ENCODE measurements around the gene TMED3. TPM values are rescaled to one million over a fixed set of nuclear protein-coding genes. Genes with fewer than 3 reads are reported as not detected.

The TMED3 gene
- total RNA-seq, 1 donor from 2014 or later = 126 TPM

GRCh38 chr15:79307251-79307650 lies 3.7 kb upstream of the TMED3 start:
- H3K36me3 Mint-ChIP-seq (ENCODE audit: low read depth, unreplicated experiment) = no peaks in the 10 kb centered on the region
- H3K27me3 Mint-ChIP-seq (ENCODE audit: low read depth, unreplicated experiment) = peaks cover 44% of the 10 kb centered on the region
- no peak overlapping the region for H3K27ac Mint-ChIP-seq (ENCODE audit: unreplicated experiment)
- H3K4me3 Mint-ChIP-seq (ENCODE audit: unreplicated experiment) = no peak overlapping the region
- H3K4me1 ChIP-seq (ENCODE audit: insufficient read depth, low read length) = peaks cover 9% of the 10 kb centered on the region
- DNase-seq (ENCODE audit: low read depth) (no peak), FAIRE-seq (no peak)
- H3K4me1 Mint-ChIP-seq (ENCODE audit: low read depth, unreplicated experiment) = peaks cover 3% of the 10 kb centered on the region
- no peak overlapping the region for H3K4me3 ChIP-seq (ENCODE audit: insufficient read depth, low read depth, low read length)
- no peak overlapping the region for H3K4me2 ChIP-seq (ENCODE audit: low read length)
- H3K9me3 ChIP-seq (ENCODE audit: insufficient read depth, low read depth, low read length) = no peaks in the 10 kb centered on the region
- H4K20me1 ChIP-seq (ENCODE audit: insufficient read depth, low read length) = peaks cover 5% of the 10 kb centered on the region
- no peak overlapping the region for H2AFZ ChIP-seq (ENCODE audit: low read depth, low read length)
- H3K36me3 ChIP-seq (ENCODE audit: insufficient read depth, low read length) = no peaks in the 10 kb centered on the region
- TF ChIP-seq EZH2 (IDR thresholded peaks at IDR 0.05; ENCODE audit: insufficient read depth, low read length) (no peak), CTCF (IDR thresholded peaks at IDR 0.05; ENCODE audit: insufficient read depth, low read depth, low read length) (no peak)
- H3K9ac ChIP-seq (ENCODE audit: low read length) = no peak overlapping the region
- H3K27me3 ChIP-seq (ENCODE audit: insufficient read depth, low read length) = peaks cover 34% of the 10 kb centered on the region
- H3K27ac ChIP-seq (ENCODE audit: low read depth, low read length) = no peak overlapping the region
- H3K9me3 Mint-ChIP-seq (ENCODE audit: unreplicated experiment) = no peaks in the 10 kb centered on the region
- peaks cover 12% of the 10 kb centered on the region for H3K79me2 ChIP-seq (ENCODE audit: insufficient read depth, low read length)

GRCh38 chr15:79308874-79309273 lies 2.0 kb upstream of the TMED3 start:
- Histone ChIP-seq H3K27me3 (ENCODE audit: insufficient read depth, low read length) (peaks cover 29% of the 10 kb centered on the region), H3K4me1 (ENCODE audit: insufficient read depth, low read length) (peaks cover 13% of the 10 kb centered on the region), H3K9me3 (ENCODE audit: insufficient read depth, low read depth, low read length) (no peaks in the 10 kb centered on the region), H3K79me2 (ENCODE audit: insufficient read depth, low read length) (peaks cover 28% of the 10 kb centered on the region), H3K27ac (ENCODE audit: low read depth, low read length) (no peak overlapping the region), H4K20me1 (ENCODE audit: insufficient read depth, low read length) (peaks cover 22% of the 10 kb centered on the region), H3K4me3 (ENCODE audit: insufficient read depth, low read depth, low read length) (no peak overlapping the region), H3K36me3 (ENCODE audit: insufficient read depth, low read length) (peaks cover 3% of the 10 kb centered on the region), H3K4me2 (ENCODE audit: low read length) (no peak overlapping the region), H3K9ac (ENCODE audit: low read length) (no peak overlapping the region), H2AFZ (ENCODE audit: low read depth, low read length) (no peak overlapping the region)
- Mint-ChIP-seq H3K4me1 (ENCODE audit: low read depth, unreplicated experiment) (peaks cover 12% of the 10 kb centered on the region), H3K9me3 (ENCODE audit: unreplicated experiment) (no peaks in the 10 kb centered on the region), H3K27ac (ENCODE audit: unreplicated experiment) (no peak overlapping the region), H3K36me3 (ENCODE audit: low read depth, unreplicated experiment) (peaks cover 7% of the 10 kb centered on the region), H3K27me3 (ENCODE audit: low read depth, unreplicated experiment) (peaks cover 36% of the 10 kb centered on the region), H3K4me3 (ENCODE audit: unreplicated experiment) (no peak overlapping the region)
- no peak for TF ChIP-seq CTCF (IDR thresholded peaks at IDR 0.05; ENCODE audit: insufficient read depth, low read depth, low read length)
- FAIRE-seq = no peak
- DNase-seq (ENCODE audit: low read depth) = no peak

GRCh38 chr15:79310612-79310984 lies 314 bp upstream of the TMED3 start:
- peak overlapping the region; percentile 47 for H3K9ac ChIP-seq (ENCODE audit: low read length)
- H4K20me1 ChIP-seq (ENCODE audit: insufficient read depth, low read length) = peaks cover 37% of the 10 kb centered on the region
- H3K4me3 ChIP-seq (ENCODE audit: insufficient read depth, low read depth, low read length) = peak overlapping the region; percentile 63
- peaks cover 41% of the 10 kb centered on the region for H3K79me2 ChIP-seq (ENCODE audit: insufficient read depth, low read length)
- peaks cover 17% of the 10 kb centered on the region for H3K36me3 Mint-ChIP-seq (ENCODE audit: low read depth, unreplicated experiment)
- H3K36me3 ChIP-seq (ENCODE audit: insufficient read depth, low read length) = peaks cover 20% of the 10 kb centered on the region
- H3K4me2 ChIP-seq (ENCODE audit: low read length) = peak overlapping the region; percentile 95
- peaks cover 13% of the 10 kb centered on the region for H3K4me1 ChIP-seq (ENCODE audit: insufficient read depth, low read length)
- H3K9me3 Mint-ChIP-seq (ENCODE audit: unreplicated experiment) = no peaks in the 10 kb centered on the region
- H3K27me3 ChIP-seq (ENCODE audit: insufficient read depth, low read length) = peaks cover 22% of the 10 kb centered on the region
- peak overlapping the region; percentile 63 for H3K27ac Mint-ChIP-seq (ENCODE audit: unreplicated experiment)
- peaks cover 24% of the 10 kb centered on the region for H3K27me3 Mint-ChIP-seq (ENCODE audit: low read depth, unreplicated experiment)
- H3K4me3 Mint-ChIP-seq (ENCODE audit: unreplicated experiment) = peak overlapping the region; percentile 86
- DNase-seq (ENCODE audit: low read depth) (peak; percentile 18), FAIRE-seq (no peak)
- no peak for TF ChIP-seq CTCF (IDR thresholded peaks at IDR 0.05; ENCODE audit: insufficient read depth, low read depth, low read length)
- TF ChIP-seq EZH2 (IDR thresholded peaks at IDR 0.05; ENCODE audit: insufficient read depth, low read length) = no peak
- H3K9me3 ChIP-seq (ENCODE audit: insufficient read depth, low read depth, low read length) = no peaks in the 10 kb centered on the region
- H3K27ac ChIP-seq (ENCODE audit: low read depth, low read length) = no peak overlapping the region
- H3K4me1 Mint-ChIP-seq (ENCODE audit: low read depth, unreplicated experiment) = peaks cover 12% of the 10 kb centered on the region
- peak overlapping the region; percentile 93 for H2AFZ ChIP-seq (ENCODE audit: low read depth, low read length)

Data from astrocyte (in vitro differentiated cells and primary cell).